Tibial nerve (tissue), 4 donors: ENCODE measurements around the gene FAR1.

ENCODE experiments used
- EP300 ChIP-seq, 2 donors: sonication (generic); formaldehyde crosslinking; IDR thresholded peaks; one replicate each; pipeline ENCODE4 v1.6.1; 2017; ENCODE audit warnings: antibody characterized with exemption in 2 of 2, mild to moderate bottlenecking in 1 of 2
- POLR2A ChIP-seq, 2 donors: fragments of 450-650 bp; IDR thresholded peaks; one replicate each; pipeline ENCODE4 v1.6.1; 2017; ENCODE audit warnings: antibody characterized with exemption in 2 of 2, mild to moderate bottlenecking in 2 of 2, moderate library complexity in 2 of 2
- TF ChIP-seq, protein P1 (sequence below), 5 experiments: fragments of 200-600 bp in 3 of 5; fragments of 450-650 bp in 2 of 5; sonication (generic) in 3 of 5; IDR thresholded peaks; one replicate each; pipeline ENCODE4 v1.5.1; 2016 to 2019; ENCODE audit warnings: antibody characterized with exemption in 5 of 5, mild to moderate bottlenecking in 3 of 5, moderate library complexity in 2 of 5

DNA sequence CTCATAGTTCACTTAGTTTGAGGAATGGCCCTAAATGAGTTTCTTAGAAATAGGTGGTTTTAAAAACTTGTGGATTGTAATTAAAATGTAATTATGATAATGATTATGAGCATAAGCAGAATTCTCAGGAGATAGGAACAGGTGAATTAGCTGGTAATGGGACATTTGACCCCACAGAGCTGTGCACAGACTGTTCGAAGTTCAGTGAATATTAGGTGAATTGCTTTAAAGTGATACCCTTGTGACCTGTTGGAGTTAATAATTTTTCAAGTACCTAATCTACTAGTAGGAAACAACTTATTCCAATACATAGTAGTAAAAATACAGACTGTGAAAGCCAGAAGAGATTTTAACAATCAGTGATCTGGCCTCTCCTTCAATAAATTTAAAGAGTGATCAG is 8.1 kb downstream of the FAR1 start:
- TF ChIP-seq, protein P1, sequence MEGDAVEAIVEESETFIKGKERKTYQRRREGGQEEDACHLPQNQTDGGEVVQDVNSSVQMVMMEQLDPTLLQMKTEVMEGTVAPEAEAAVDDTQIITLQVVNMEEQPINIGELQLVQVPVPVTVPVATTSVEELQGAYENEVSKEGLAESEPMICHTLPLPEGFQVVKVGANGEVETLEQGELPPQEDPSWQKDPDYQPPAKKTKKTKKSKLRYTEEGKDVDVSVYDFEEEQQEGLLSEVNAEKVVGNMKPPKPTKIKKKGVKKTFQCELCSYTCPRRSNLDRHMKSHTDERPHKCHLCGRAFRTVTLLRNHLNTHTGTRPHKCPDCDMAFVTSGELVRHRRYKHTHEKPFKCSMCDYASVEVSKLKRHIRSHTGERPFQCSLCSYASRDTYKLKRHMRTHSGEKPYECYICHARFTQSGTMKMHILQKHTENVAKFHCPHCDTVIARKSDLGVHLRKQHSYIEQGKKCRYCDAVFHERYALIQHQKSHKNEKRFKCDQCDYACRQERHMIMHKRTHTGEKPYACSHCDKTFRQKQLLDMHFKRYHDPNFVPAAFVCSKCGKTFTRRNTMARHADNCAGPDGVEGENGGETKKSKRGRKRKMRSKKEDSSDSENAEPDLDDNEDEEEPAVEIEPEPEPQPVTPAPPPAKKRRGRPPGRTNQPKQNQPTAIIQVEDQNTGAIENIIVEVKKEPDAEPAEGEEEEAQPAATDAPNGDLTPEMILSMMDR (IDR thresholded peaks at IDR 0.05): no peak
- TF ChIP-seq EP300 (IDR thresholded peaks at IDR 0.05) (no peak), POLR2A (IDR thresholded peaks at IDR 0.05) (no peak)
